ENCODE measurements around the gene SPACA7.

- TF ChIP-seq CTCF (conservative IDR thresholded peaks at IDR 0.05; ENCODE audit: low read depth, low read length) = no peak
- TF ChIP-seq EZH2 (IDR thresholded peaks at IDR 0.05; ENCODE audit: low read length, unreplicated experiment) = no peak
- TF ChIP-seq EZH2phosphoT487 (IDR thresholded peaks at IDR 0.05; ENCODE audit: borderline replicate concordance, low read length) = no peak
Observed at GRCh38 chr13:112342841-112343361, 33.3 kb upstream of the SPACA7 start.
